ENCODE measurements around the gene HSPA1B.
A peak's percentile ranks its signal among the peaks of the same experiment; 100 is the strongest.

HSPA1B gene

DNA sequence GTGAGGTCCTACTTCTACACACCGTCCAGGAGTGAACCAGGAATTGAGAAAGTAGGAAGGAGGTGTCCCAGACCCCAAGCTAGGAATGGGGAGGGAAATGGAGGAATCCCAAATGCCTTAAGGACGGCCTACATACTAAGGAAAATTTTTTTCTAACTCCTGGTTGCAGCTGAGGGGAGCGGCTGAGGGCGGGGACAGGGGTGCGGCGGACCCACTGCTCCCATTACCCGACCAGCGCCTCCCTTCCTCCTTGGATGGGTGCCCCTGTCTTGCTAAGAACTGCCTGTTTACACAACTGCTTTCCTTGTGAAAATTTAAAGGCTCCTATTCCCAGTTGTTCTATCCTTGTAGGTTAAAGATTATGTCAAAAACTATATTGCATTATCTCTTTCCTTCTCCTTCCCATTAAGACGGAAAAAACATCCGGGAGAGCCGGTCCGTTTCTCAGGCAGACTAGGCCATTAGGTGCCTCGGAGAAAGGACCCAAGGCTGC lies 699 bp upstream of the HSPA1B start (continued):
- TF ChIP-seq, protein P1, sequence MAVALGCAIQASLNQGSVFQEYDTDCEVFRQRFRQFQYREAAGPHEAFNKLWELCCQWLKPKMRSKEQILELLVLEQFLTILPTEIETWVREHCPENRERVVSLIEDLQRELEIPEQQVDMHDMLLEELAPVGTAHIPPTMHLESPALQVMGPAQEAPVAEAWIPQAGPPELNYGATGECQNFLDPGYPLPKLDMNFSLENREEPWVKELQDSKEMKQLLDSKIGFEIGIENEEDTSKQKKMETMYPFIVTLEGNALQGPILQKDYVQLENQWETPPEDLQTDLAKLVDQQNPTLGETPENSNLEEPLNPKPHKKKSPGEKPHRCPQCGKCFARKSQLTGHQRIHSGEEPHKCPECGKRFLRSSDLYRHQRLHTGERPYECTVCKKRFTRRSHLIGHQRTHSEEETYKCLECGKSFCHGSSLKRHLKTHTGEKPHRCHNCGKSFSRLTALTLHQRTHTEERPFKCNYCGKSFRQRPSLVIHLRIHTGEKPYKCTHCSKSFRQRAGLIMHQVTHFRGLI (tag by site-specific recombination; IDR thresholded peaks at IDR 0.05): 0 out of 2 replicates have a peak, but pooled peaks have one; percentile 22
- no peak for TF ChIP-seq ZNF2 (tag by site-specific recombination; IDR thresholded peaks at IDR 0.05)
- 0 out of 2 replicates have a peak, but pooled peaks have one; percentile 9 for TF ChIP-seq GLIS2 (tag by site-specific recombination; IDR thresholded peaks at IDR 0.05)
- peak; percentile 52; the same call in 1 of the 2 replicates for TF ChIP-seq ZNF394 (tag by site-specific recombination; IDR thresholded peaks at IDR 0.05; ENCODE audit: borderline replicate concordance)
- TF ChIP-seq, protein P2, sequence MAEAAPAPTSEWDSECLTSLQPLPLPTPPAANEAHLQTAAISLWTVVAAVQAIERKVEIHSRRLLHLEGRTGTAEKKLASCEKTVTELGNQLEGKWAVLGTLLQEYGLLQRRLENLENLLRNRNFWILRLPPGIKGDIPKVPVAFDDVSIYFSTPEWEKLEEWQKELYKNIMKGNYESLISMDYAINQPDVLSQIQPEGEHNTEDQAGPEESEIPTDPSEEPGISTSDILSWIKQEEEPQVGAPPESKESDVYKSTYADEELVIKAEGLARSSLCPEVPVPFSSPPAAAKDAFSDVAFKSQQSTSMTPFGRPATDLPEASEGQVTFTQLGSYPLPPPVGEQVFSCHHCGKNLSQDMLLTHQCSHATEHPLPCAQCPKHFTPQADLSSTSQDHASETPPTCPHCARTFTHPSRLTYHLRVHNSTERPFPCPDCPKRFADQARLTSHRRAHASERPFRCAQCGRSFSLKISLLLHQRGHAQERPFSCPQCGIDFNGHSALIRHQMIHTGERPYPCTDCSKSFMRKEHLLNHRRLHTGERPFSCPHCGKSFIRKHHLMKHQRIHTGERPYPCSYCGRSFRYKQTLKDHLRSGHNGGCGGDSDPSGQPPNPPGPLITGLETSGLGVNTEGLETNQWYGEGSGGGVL (tag by site-specific recombination; IDR thresholded peaks at IDR 0.05): no peak
- TF ChIP-seq ZNF140 (tag by site-specific recombination; IDR thresholded peaks at IDR 0.05): no peak
- no peak for TF ChIP-seq MEIS1 (CRISPR knock-in tag; IDR thresholded peaks at IDR 0.05; ENCODE audit: borderline replicate concordance)
- no peak for TF ChIP-seq ZNF785 (tag by site-specific recombination; IDR thresholded peaks at IDR 0.05)
- no peak for TF ChIP-seq ZNF549 (tag by site-specific recombination; IDR thresholded peaks at IDR 0.05)
- TF ChIP-seq ZNF561 (tag by site-specific recombination; IDR thresholded peaks at IDR 0.05; ENCODE audit: borderline replicate concordance): peak; percentile 84; the same call in 1 of the 2 replicates
- TF ChIP-seq ZNF514 (tag by site-specific recombination; IDR thresholded peaks at IDR 0.05): no peak
- TF ChIP-seq ZBTB17 (tag by site-specific recombination; IDR thresholded peaks at IDR 0.05): no peak
- peak; percentile 62; the same call in 1 of the 2 replicates for TF ChIP-seq ZEB2 (tag by site-specific recombination; IDR thresholded peaks at IDR 0.05)
- TF ChIP-seq YY2 (tag by site-specific recombination; IDR thresholded peaks at IDR 0.05): peak; percentile 45; the same call in 1 of the 2 replicates
- no peak for TF ChIP-seq ZNF544 (tag by site-specific recombination; IDR thresholded peaks at IDR 0.05)
- TF ChIP-seq ZNF558 (tag by site-specific recombination; IDR thresholded peaks at IDR 0.05): 0 out of 2 replicates have a peak, but pooled peaks have one; percentile 23
- TF ChIP-seq ZNF155 (tag by site-specific recombination; IDR thresholded peaks at IDR 0.05): no peak
- TF ChIP-seq, protein P3, sequence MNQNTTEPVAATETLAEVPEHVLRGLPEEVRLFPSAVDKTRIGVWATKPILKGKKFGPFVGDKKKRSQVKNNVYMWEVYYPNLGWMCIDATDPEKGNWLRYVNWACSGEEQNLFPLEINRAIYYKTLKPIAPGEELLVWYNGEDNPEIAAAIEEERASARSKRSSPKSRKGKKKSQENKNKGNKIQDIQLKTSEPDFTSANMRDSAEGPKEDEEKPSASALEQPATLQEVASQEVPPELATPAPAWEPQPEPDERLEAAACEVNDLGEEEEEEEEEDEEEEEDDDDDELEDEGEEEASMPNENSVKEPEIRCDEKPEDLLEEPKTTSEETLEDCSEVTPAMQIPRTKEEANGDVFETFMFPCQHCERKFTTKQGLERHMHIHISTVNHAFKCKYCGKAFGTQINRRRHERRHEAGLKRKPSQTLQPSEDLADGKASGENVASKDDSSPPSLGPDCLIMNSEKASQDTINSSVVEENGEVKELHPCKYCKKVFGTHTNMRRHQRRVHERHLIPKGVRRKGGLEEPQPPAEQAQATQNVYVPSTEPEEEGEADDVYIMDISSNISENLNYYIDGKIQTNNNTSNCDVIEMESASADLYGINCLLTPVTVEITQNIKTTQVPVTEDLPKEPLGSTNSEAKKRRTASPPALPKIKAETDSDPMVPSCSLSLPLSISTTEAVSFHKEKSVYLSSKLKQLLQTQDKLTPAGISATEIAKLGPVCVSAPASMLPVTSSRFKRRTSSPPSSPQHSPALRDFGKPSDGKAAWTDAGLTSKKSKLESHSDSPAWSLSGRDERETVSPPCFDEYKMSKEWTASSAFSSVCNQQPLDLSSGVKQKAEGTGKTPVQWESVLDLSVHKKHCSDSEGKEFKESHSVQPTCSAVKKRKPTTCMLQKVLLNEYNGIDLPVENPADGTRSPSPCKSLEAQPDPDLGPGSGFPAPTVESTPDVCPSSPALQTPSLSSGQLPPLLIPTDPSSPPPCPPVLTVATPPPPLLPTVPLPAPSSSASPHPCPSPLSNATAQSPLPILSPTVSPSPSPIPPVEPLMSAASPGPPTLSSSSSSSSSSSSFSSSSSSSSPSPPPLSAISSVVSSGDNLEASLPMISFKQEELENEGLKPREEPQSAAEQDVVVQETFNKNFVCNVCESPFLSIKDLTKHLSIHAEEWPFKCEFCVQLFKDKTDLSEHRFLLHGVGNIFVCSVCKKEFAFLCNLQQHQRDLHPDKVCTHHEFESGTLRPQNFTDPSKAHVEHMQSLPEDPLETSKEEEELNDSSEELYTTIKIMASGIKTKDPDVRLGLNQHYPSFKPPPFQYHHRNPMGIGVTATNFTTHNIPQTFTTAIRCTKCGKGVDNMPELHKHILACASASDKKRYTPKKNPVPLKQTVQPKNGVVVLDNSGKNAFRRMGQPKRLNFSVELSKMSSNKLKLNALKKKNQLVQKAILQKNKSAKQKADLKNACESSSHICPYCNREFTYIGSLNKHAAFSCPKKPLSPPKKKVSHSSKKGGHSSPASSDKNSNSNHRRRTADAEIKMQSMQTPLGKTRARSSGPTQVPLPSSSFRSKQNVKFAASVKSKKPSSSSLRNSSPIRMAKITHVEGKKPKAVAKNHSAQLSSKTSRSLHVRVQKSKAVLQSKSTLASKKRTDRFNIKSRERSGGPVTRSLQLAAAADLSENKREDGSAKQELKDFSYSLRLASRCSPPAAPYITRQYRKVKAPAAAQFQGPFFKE (tag by site-specific recombination; IDR thresholded peaks at IDR 0.05; ENCODE audit: borderline replicate concordance): no peak
- no peak for TF ChIP-seq ZNF585B (tag by site-specific recombination; IDR thresholded peaks at IDR 0.05)
- TF ChIP-seq ZNF501 (tag by site-specific recombination; IDR thresholded peaks at IDR 0.05): peak; percentile 65
- TF ChIP-seq, protein P4, sequence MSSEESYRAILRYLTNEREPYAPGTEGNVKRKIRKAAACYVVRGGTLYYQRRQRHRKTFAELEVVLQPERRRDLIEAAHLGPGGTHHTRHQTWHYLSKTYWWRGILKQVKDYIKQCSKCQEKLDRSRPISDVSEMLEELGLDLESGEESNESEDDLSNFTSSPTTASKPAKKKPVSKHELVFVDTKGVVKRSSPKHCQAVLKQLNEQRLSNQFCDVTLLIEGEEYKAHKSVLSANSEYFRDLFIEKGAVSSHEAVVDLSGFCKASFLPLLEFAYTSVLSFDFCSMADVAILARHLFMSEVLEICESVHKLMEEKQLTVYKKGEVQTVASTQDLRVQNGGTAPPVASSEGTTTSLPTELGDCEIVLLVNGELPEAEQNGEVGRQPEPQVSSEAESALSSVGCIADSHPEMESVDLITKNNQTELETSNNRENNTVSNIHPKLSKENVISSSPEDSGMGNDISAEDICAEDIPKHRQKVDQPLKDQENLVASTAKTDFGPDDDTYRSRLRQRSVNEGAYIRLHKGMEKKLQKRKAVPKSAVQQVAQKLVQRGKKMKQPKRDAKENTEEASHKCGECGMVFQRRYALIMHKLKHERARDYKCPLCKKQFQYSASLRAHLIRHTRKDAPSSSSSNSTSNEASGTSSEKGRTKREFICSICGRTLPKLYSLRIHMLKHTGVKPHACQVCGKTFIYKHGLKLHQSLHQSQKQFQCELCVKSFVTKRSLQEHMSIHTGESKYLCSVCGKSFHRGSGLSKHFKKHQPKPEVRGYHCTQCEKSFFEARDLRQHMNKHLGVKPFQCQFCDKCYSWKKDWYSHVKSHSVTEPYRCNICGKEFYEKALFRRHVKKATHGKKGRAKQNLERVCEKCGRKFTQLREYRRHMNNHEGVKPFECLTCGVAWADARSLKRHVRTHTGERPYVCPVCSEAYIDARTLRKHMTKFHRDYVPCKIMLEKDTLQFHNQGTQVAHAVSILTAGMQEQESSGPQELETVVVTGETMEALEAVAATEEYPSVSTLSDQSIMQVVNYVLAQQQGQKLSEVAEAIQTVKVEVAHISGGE (tag by site-specific recombination; conservative IDR thresholded peaks at IDR 0.05; ENCODE audit: low read depth): peak; percentile 76
- no peak for TF ChIP-seq ZNF426 (tag by site-specific recombination; IDR thresholded peaks at IDR 0.05)
- TF ChIP-seq KLF9 (tag by site-specific recombination; IDR thresholded peaks at IDR 0.05; ENCODE audit: low read depth): 0 out of 2 replicates have a peak, but pooled peaks have one; percentile 5
- TF ChIP-seq, protein P5, sequence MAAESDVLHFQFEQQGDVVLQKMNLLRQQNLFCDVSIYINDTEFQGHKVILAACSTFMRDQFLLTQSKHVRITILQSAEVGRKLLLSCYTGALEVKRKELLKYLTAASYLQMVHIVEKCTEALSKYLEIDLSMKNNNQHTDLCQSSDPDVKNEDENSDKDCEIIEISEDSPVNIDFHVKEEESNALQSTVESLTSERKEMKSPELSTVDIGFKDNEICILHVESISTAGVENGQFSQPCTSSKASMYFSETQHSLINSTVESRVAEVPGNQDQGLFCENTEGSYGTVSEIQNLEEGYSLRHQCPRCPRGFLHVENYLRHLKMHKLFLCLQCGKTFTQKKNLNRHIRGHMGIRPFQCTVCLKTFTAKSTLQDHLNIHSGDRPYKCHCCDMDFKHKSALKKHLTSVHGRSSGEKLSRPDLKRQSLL (tag by site-specific recombination; IDR thresholded peaks at IDR 0.05): 0 out of 2 replicates have a peak, but pooled peaks have one; percentile 8
- peak; percentile 88 for TF ChIP-seq WT1 (tag by site-specific recombination; IDR thresholded peaks at IDR 0.05)
- peak; percentile 43; the same call in 1 of the 2 replicates for TF ChIP-seq ZNF423 (tag by site-specific recombination; IDR thresholded peaks at IDR 0.05)
- no peak for TF ChIP-seq ZNF747 (tag by site-specific recombination; IDR thresholded peaks at IDR 0.05)
